IMR-90 (cell line): ENCODE results near the gene ZSCAN10. TPM values are rescaled to one million over a fixed set of nuclear protein-coding genes. Genes with fewer than 3 reads are reported as not detected.

Source experiments
- ATAC-seq: fragments of 200-7000 bp; cut with Tn5 transposase; 2 replicates; pipeline ENCODE4 v1.9.1; 2020; ENCODE audit warnings: low read depth, mild to moderate bottlenecking, moderate library complexity
- BruUV-seq: library from RNA; stranded (reverse); fragments of 400-500 nt; replicated peaks from 2 replicates; lab custom pipeline; 2021; lab: Mats Ljungman, UMichigan
- CTCF ChIA-PET: fragments of 300-600 bp; formaldehyde crosslinking; extraction: SDS; loops from one replicate; lab custom pipeline; 2021; ENCODE audit warnings: antibody characterized with exemption; lab: Yijun Ruan, JAX
- POLR2A ChIA-PET: fragments of 300-600 bp; sonication (Branson Sonifier 250); formaldehyde crosslinking; loops from one replicate; lab custom pipeline; 2022; ENCODE audit warnings: antibody characterized with exemption; ENCODE audit not compliant: unreplicated experiment; lab: Charles Lee
- DNase-seq: peaks from one replicate; pipeline ENCODE4 v3.0.0; 2013
- H2AFZ ChIP-seq: replicated peaks from 2 replicates; pipeline ENCODE3; 2013; ENCODE audit warnings: low read length, mild to moderate bottlenecking; ENCODE audit not compliant: poor library complexity
- H2AK5ac ChIP-seq: 2 replicates; pipeline ENCODE4 v1.6.1; 2013; ENCODE audit warnings: low read depth, low read length, inconsistent platforms
- H2AK9ac ChIP-seq: replicated peaks from 2 replicates; pipeline ENCODE3; 2013; ENCODE audit warnings: mild to moderate bottlenecking, low read depth, low read length, moderate library complexity; ENCODE audit not compliant: poor library complexity
- H2BK120ac ChIP-seq: 2 replicates; pipeline ENCODE4 v1.6.1; 2013; ENCODE audit warnings: low read depth, low read length, inconsistent platforms
- H2BK15ac ChIP-seq: 3 replicates; pipeline ENCODE4 v1.6.1; 2013; ENCODE audit warnings: low read depth, low read length, inconsistent platforms
- H2BK20ac ChIP-seq: 2 replicates; pipeline ENCODE4 v1.6.1; 2013; ENCODE audit warnings: low read depth, mild to moderate bottlenecking, inconsistent platforms, low read length, moderate library complexity
- H2BK5ac ChIP-seq: 2 replicates; pipeline ENCODE4 v1.6.1; 2013; ENCODE audit warnings: mild to moderate bottlenecking, low read depth, low read length, inconsistent platforms; ENCODE audit not compliant: poor library complexity, severe bottlenecking
- H3K14ac ChIP-seq: replicated peaks from 2 replicates; pipeline ENCODE4 v1.6.1; 2013; ENCODE audit warnings: low read depth, low read length, inconsistent platforms
- H3K18ac ChIP-seq: 2 replicates; pipeline ENCODE4 v1.6.1; 2013; ENCODE audit warnings: low read depth, low read length, control low read depth
- H3K23ac ChIP-seq: 2 replicates; pipeline ENCODE4 v1.6.1; 2013; ENCODE audit warnings: low read depth, low read length, inconsistent platforms
- H3K27ac ChIP-seq: 2 replicates; pipeline ENCODE4 v1.5.1; 2013; ENCODE audit warnings: mild to moderate bottlenecking, control low read depth, low read length; ENCODE audit not compliant: insufficient read depth
- H3K27me3 ChIP-seq: 2 replicates; pipeline ENCODE4 v1.6.1; 2013; ENCODE audit warnings: low read length; ENCODE audit not compliant: control insufficient read depth, insufficient read depth
- H3K36me3 ChIP-seq: 2 replicates; pipeline ENCODE4 v1.6.1; 2013; ENCODE audit warnings: low read length, mixed read lengths; ENCODE audit not compliant: control insufficient read depth, insufficient read depth
- H3K4ac ChIP-seq: 2 replicates; pipeline ENCODE4 v1.6.1; 2013; ENCODE audit warnings: low read depth, low read length, inconsistent platforms
- H3K4me1 ChIP-seq: 2 replicates; pipeline ENCODE4 v1.6.1; 2013; ENCODE audit warnings: low read length, mixed read lengths; ENCODE audit not compliant: control insufficient read depth, insufficient read depth
- H3K4me2 ChIP-seq: 2 replicates; pipeline ENCODE4 v1.6.1; 2013; ENCODE audit warnings: low read depth, mild to moderate bottlenecking, control low read depth, low read length, moderate library complexity
- H3K4me3 ChIP-seq: 2 replicates; pipeline ENCODE4 v1.5.1; 2013; ENCODE audit warnings: low read depth, mild to moderate bottlenecking, control low read depth, low read length, moderate library complexity; ENCODE audit not compliant: insufficient read depth
- H3K56ac ChIP-seq: 2 replicates; pipeline ENCODE4 v1.6.1; 2013; ENCODE audit warnings: low read length, inconsistent platforms; ENCODE audit not compliant: insufficient read depth; ENCODE audit errors: extremely low read depth
- H3K79me1 ChIP-seq, 2 experiments: 2 replicates each; pipeline ENCODE4 v1.6.1; 2013; ENCODE audit warnings: low read length in 2 of 2, inconsistent platforms in 1 of 2, low read depth in 1 of 2
- H3K9ac ChIP-seq: 2 replicates; pipeline ENCODE4 v1.6.1; 2013; ENCODE audit warnings: low read depth, low read length, control low read depth
- H3K9me1 ChIP-seq: 2 replicates; pipeline ENCODE4 v1.6.1; 2013; ENCODE audit warnings: low read length, inconsistent platforms; ENCODE audit not compliant: insufficient read depth
- H3K9me3 ChIP-seq: 2 replicates; pipeline ENCODE4 v1.6.1; 2013; ENCODE audit warnings: low read length; ENCODE audit not compliant: control insufficient read depth, insufficient read depth
- H4K20me1 ChIP-seq: 2 replicates; pipeline ENCODE4 v1.6.1; 2013; ENCODE audit warnings: low read length, inconsistent platforms; ENCODE audit not compliant: insufficient read depth
- H4K5ac ChIP-seq: 2 replicates; pipeline ENCODE4 v1.6.1; 2013; ENCODE audit warnings: mild to moderate bottlenecking, low read depth, low read length, control low read depth
- H4K8ac ChIP-seq, 2 experiments: 2 replicates each; pipeline ENCODE4 v1.6.1; 2013; ENCODE audit warnings: low read depth in 2 of 2, low read length in 2 of 2, control low read depth in 1 of 2, inconsistent platforms in 1 of 2
- H4K91ac ChIP-seq: 2 replicates; pipeline ENCODE4 v1.6.1; 2013; ENCODE audit warnings: low read depth, low read length, inconsistent platforms; ENCODE audit not compliant: insufficient read depth
- CEBPB ChIP-seq: IDR thresholded peaks from 2 replicates; pipeline ENCODE4 v1.6.1; 2012; ENCODE audit warnings: low read depth, low read length, improper control_type of control experiment
- CHD1 ChIP-seq: IDR thresholded peaks from 2 replicates; pipeline ENCODE4 v1.6.1; 2012; ENCODE audit warnings: low read depth, low read length, improper control_type of control experiment
- FOS ChIP-seq: fragments of 150-350 bp; IDR thresholded peaks from 2 replicates; pipeline ENCODE4 v1.6.1; 2016; ENCODE audit warnings: low read depth, low read length
- MAFK ChIP-seq: IDR thresholded peaks from 2 replicates; pipeline ENCODE4 v1.6.1; 2012; ENCODE audit warnings: low read depth, low read length, improper control_type of control experiment
- MAZ ChIP-seq: IDR thresholded peaks from 2 replicates; pipeline ENCODE4 v1.6.1; 2012; ENCODE audit warnings: low read depth, mild to moderate bottlenecking, low read length, improper control_type of control experiment, moderate library complexity, borderline replicate concordance
- MXI1 ChIP-seq: IDR thresholded peaks from 2 replicates; pipeline ENCODE4 v1.6.1; 2012; ENCODE audit warnings: low read depth, mild to moderate bottlenecking, low read length, moderate library complexity, borderline replicate concordance
- NFE2L2 ChIP-seq: fragments of 150-350 bp; IDR thresholded peaks from 2 replicates; pipeline ENCODE4 v1.6.1; 2016; ENCODE audit warnings: low read depth, mild to moderate bottlenecking, low read length
- POLR2A ChIP-seq: IDR thresholded peaks from 2 replicates; pipeline ENCODE4 v1.6.1; 2012; ENCODE audit warnings: mild to moderate bottlenecking, low read depth, low read length
- RAD21 ChIP-seq: IDR thresholded peaks from 2 replicates; pipeline ENCODE4 v1.6.1; 2012; ENCODE audit warnings: low read length, improper control_type of control experiment
- RCOR1 ChIP-seq: IDR thresholded peaks from 2 replicates; pipeline ENCODE4 v1.6.1; 2012; ENCODE audit warnings: mild to moderate bottlenecking, low read length, improper control_type of control experiment; ENCODE audit not compliant: insufficient replicate concordance
- RFX5 ChIP-seq: IDR thresholded peaks from 2 replicates; pipeline ENCODE4 v1.8.0; 2012; ENCODE audit warnings: low read depth, mild to moderate bottlenecking, low read length, moderate library complexity
- WGBS, 2 experiments: methylation state at CpG; one replicate each; pipeline versions ENCODE4 v1.1.5 to v1.1.7; 2013; ENCODE audit warnings: missing lambda C conversion rate in 2 of 2; ENCODE audit not compliant: insufficient read length in 1 of 2; ENCODE audit errors: extremely low coverage in 2 of 2; 5-methylcytosine and 5-hydroxymethylcytosine counted together
- dilution Hi-C: fragments of 300-500 bp; cut with HindIII; formaldehyde crosslinking; loops from one replicate; pipeline ENCODE4 v1.14.3; 2018; ENCODE audit warnings: low sequenced_read_pairs; ENCODE audit not compliant: unreplicated experiment
- in situ Hi-C: fragments of 300-500 bp; cut with MboI; formaldehyde crosslinking; loops from 3 replicates; pipeline ENCODE4 v1.14.3; 2019; ENCODE audit warnings: low sequenced_read_pairs, inconsistent platforms, mixed read lengths
- intact Hi-C: fragments of 100-400 bp; cut with micrococcal nuclease; formaldehyde crosslinking; loops from 2 replicates; pipeline ENCODE4 v1.10.0; 2022
- polyA plus RNA-seq, 3 experiments: library from polyadenylated mRNA; depleted of rRNA; stranded (reverse); fragments of >200 nt; gene quantifications; 2 replicates each; pipeline ENCODE4 v1.2.3, GENCODE V29; 2012; ENCODE audit warnings: low replicate concordance in 1 of 3
- total RNA-seq: library from RNA; depleted of rRNA; stranded (reverse); fragments of >200 nt; gene quantifications from 2 replicates; pipeline ENCODE4 v1.2.3, GENCODE V29; 2012
- TF ChIP-seq, protein P1 (sequence below): fragments of 150-350 bp; IDR thresholded peaks from 2 replicates; pipeline ENCODE4 v1.6.1; 2017; ENCODE audit warnings: mild to moderate bottlenecking, antibody characterized with exemption, low read length, low read depth
- TF ChIP-seq, protein P2 (sequence below): fragments of 150-350 bp; IDR thresholded peaks from 2 replicates; pipeline ENCODE4 v1.6.1; 2016; ENCODE audit warnings: low read depth, mild to moderate bottlenecking, low read length, moderate library complexity, borderline replicate concordance
- TF ChIP-seq, protein P3 (sequence below): conservative IDR thresholded peaks from 2 replicates; pipeline ENCODE4 v1.5.1; 2012; ENCODE audit warnings: mild to moderate bottlenecking, low read depth, low read length, improper control_type of control experiment

Gene ZSCAN10
- total and polyA plus RNA-seq, 2 of the 4 experiments (the other 2 are of a cell fraction) = not detected

DNA sequence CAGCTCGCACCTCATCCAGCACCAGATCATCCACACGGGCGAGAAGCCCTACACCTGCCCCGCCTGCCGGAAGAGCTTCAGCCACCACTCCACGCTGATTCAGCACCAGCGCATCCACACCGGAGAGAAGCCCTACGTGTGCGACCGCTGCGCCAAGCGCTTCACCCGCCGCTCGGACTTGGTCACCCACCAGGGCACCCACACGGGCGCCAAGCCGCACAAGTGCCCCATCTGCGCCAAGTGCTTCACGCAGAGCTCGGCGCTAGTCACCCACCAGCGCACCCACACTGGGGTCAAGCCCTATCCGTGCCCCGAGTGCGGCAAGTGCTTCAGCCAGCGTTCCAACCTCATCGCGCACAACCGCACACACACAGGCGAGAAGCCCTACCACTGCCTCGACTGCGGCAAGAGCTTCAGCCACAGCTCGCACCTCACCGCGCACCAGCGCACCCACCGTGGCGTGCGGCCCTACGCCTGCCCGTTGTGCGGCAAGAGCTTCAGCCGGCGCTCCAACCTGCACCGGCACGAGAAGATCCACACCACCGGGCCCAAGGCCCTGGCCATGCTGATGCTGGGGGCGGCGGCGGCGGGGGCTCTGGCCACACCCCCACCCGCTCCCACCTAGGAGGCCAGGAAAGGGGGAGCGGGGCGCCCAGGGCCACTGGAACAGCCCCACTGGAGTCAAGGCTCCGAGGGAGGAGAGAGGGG, 20.8 kb upstream of the ZSCAN10 start:
- H3K9ac ChIP-seq = no peak overlapping the region
- no peak for TF ChIP-seq POLR2A
- TF ChIP-seq RCOR1 = no peak
- TF ChIP-seq MAFK = no peak
- TF ChIP-seq NFE2L2 = no peak
- TF ChIP-seq CHD1 = no peak
- TF ChIP-seq, protein P1, sequence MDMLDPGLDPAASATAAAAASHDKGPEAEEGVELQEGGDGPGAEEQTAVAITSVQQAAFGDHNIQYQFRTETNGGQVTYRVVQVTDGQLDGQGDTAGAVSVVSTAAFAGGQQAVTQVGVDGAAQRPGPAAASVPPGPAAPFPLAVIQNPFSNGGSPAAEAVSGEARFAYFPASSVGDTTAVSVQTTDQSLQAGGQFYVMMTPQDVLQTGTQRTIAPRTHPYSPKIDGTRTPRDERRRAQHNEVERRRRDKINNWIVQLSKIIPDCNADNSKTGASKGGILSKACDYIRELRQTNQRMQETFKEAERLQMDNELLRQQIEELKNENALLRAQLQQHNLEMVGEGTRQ = no peak
- no peak for TF ChIP-seq CEBPB
- no peak for TF ChIP-seq RFX5
- TF ChIP-seq MAZ = no peak
- TF ChIP-seq, protein P2, sequence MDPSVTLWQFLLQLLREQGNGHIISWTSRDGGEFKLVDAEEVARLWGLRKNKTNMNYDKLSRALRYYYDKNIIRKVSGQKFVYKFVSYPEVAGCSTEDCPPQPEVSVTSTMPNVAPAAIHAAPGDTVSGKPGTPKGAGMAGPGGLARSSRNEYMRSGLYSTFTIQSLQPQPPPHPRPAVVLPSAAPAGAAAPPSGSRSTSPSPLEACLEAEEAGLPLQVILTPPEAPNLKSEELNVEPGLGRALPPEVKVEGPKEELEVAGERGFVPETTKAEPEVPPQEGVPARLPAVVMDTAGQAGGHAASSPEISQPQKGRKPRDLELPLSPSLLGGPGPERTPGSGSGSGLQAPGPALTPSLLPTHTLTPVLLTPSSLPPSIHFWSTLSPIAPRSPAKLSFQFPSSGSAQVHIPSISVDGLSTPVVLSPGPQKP = no peak
- no peak for TF ChIP-seq MXI1
- no peak for TF ChIP-seq FOS
- no peak for TF ChIP-seq RAD21
- TF ChIP-seq, protein P3, sequence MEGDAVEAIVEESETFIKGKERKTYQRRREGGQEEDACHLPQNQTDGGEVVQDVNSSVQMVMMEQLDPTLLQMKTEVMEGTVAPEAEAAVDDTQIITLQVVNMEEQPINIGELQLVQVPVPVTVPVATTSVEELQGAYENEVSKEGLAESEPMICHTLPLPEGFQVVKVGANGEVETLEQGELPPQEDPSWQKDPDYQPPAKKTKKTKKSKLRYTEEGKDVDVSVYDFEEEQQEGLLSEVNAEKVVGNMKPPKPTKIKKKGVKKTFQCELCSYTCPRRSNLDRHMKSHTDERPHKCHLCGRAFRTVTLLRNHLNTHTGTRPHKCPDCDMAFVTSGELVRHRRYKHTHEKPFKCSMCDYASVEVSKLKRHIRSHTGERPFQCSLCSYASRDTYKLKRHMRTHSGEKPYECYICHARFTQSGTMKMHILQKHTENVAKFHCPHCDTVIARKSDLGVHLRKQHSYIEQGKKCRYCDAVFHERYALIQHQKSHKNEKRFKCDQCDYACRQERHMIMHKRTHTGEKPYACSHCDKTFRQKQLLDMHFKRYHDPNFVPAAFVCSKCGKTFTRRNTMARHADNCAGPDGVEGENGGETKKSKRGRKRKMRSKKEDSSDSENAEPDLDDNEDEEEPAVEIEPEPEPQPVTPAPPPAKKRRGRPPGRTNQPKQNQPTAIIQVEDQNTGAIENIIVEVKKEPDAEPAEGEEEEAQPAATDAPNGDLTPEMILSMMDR = no peak
- ATAC-seq (no peak), DNase-seq (no peak)
- H4K5ac ChIP-seq = no peak overlapping the region
- no peak overlapping the region for H2AK9ac ChIP-seq
- WGBS, 2 experiments = 97% methylated on average over 36 of the region's 57 CpGs; no CpG with 5 or more reads in 1 of the 2 experiments
- peaks cover 46% of the 10 kb centered on the region for H3K36me3 ChIP-seq
- no TSS peak for BruUV-seq
- no peak overlapping the region for H3K23ac ChIP-seq
- H2BK20ac ChIP-seq = no peak overlapping the region
- no peak overlapping the region for H4K8ac ChIP-seq
- H3K27ac ChIP-seq = no peak overlapping the region
- ChIA-PET CTCF (no interaction called here), POLR2A (no interaction called here)
- H3K14ac ChIP-seq = no peak overlapping the region
- peaks cover 3% of the 10 kb centered on the region; the same call in 1 of the 2 replicates for H3K4me1 ChIP-seq
- no peak overlapping the region for H3K56ac ChIP-seq
- in situ Hi-C loops = no loop called here
- H4K20me1 ChIP-seq = peaks cover 5% of the 10 kb centered on the region; the same call in 1 of the 2 replicates
- no peak overlapping the region for H3K4me3 ChIP-seq
- dilution Hi-C loops = no loop called here
- H2AFZ ChIP-seq = no peak overlapping the region
- H2BK120ac ChIP-seq = no peak overlapping the region
- H2AK5ac ChIP-seq = no peak overlapping the region
- H3K4me2 ChIP-seq = no peak overlapping the region
- H2BK15ac ChIP-seq = no peak overlapping the region
- no peak overlapping the region for H3K4ac ChIP-seq
- H2BK5ac ChIP-seq = no peak overlapping the region
- no peak overlapping the region for H4K91ac ChIP-seq
- H3K18ac ChIP-seq = no peak overlapping the region
- no peaks in the 10 kb centered on the region for H3K9me3 ChIP-seq
- H3K9me1 ChIP-seq = 0 out of 2 replicates have a peak, but pooled peaks cover 5% of the 10 kb centered on the region
- peaks cover 6 to 8% of the 10 kb centered on the region in 2 experiments for H3K79me1 ChIP-seq
- intact Hi-C loops = no loop called here
- no peaks in the 10 kb centered on the region for H3K27me3 ChIP-seq
